Smooth muscle cell (in vitro differentiated cells): Measurements from ENCODE around the gene STK36. TPM values are rescaled to one million over a fixed set of nuclear protein-coding genes. Genes with fewer than 3 reads are reported as not detected.

ENCODE experiments used
- DNase-seq: peaks from one replicate; lab custom pipeline; 2025; ENCODE audit not compliant: unreplicated experiment; lab: John Stamatoyannopoulos, UW
- H2AFZ ChIP-seq: fragments of 200-600 bp; sonication (generic); 2 replicates; pipeline ENCODE4 v1.6.0; 2016; ENCODE audit warnings: antibody characterized with exemption, low read depth, mild to moderate bottlenecking
- H3F3A ChIP-seq: fragments of 200-600 bp; sonication (generic); 2 replicates; pipeline ENCODE4 v1.6.0; 2017; ENCODE audit warnings: antibody characterized with exemption, low read depth
- H3K27ac ChIP-seq: fragments of 200-600 bp; sonication (generic); 2 replicates; pipeline ENCODE4 v1.5.1; 2016; ENCODE audit warnings: low read depth, mild to moderate bottlenecking
- H3K27me3 ChIP-seq: fragments of 200-600 bp; sonication (generic); 2 replicates; pipeline ENCODE4 v1.6.1; 2016; ENCODE audit warnings: low read depth, mild to moderate bottlenecking
- H3K36me3 ChIP-seq: fragments of 200-600 bp; sonication (generic); 2 replicates; pipeline ENCODE4 v1.5.1; 2016; ENCODE audit warnings: low read depth
- H3K4me1 ChIP-seq: fragments of 200-600 bp; sonication (generic); 2 replicates; pipeline ENCODE4 v1.5.1; 2016; ENCODE audit warnings: low read depth
- H3K4me2 ChIP-seq: fragments of 200-600 bp; sonication (generic); 2 replicates; pipeline ENCODE4 v1.6.0; 2016; ENCODE audit warnings: mild to moderate bottlenecking
- H3K4me3 ChIP-seq: fragments of 200-600 bp; sonication (generic); 2 replicates; pipeline ENCODE4 v1.5.1; 2016; ENCODE audit warnings: mild to moderate bottlenecking
- H3K79me2 ChIP-seq: fragments of 200-600 bp; sonication (generic); 2 replicates; pipeline ENCODE4 v1.6.0; 2016; ENCODE audit warnings: low read depth, mild to moderate bottlenecking
- H3K9ac ChIP-seq: fragments of 200-600 bp; sonication (generic); 2 replicates; pipeline ENCODE4 v1.6.0; 2016; ENCODE audit warnings: low read depth
- H3K9me3 ChIP-seq: fragments of 200-600 bp; sonication (generic); replicated peaks from 2 replicates; pipeline ENCODE4 v1.5.1; 2016; ENCODE audit warnings: low read depth
- H4K20me1 ChIP-seq: fragments of 200-600 bp; sonication (generic); 2 replicates; pipeline ENCODE4 v1.6.0; 2016; ENCODE audit warnings: low read depth
- WGBS: methylation state at CpG from one replicate; pipeline ENCODE4 v1.1.7; 2016; ENCODE audit warnings: low lambda C conversion rate; 5-methylcytosine and 5-hydroxymethylcytosine counted together
- polyA plus RNA-seq: library from polyadenylated mRNA; unstranded; fragments of >200 nt; fragmentation: Nextera tagmentation; extraction: Ambion mirVana; gene quantifications from 2 replicates; pipeline ENCODE4 v1.2.1, GENCODE V29; 2016
- total RNA-seq: library from RNA; depleted of rRNA; stranded (reverse); fragments of >200 nt; gene quantifications from 2 replicates; pipeline ENCODE4 v1.2.3, GENCODE V29; 2014
- TF ChIP-seq, protein P1 (sequence below): fragments of 200-600 bp; sonication (generic); IDR thresholded peaks from 2 replicates; pipeline ENCODE4 v1.5.1; 2017; ENCODE audit warnings: borderline replicate concordance, mild to moderate bottlenecking, antibody characterized with exemption; ENCODE audit not compliant: insufficient read depth, poor library complexity, severe bottlenecking

The STK36 gene
- total and polyA plus RNA-seq, 2 experiments from 2014 or later: 18.8 to 22.7 TPM

DNA sequence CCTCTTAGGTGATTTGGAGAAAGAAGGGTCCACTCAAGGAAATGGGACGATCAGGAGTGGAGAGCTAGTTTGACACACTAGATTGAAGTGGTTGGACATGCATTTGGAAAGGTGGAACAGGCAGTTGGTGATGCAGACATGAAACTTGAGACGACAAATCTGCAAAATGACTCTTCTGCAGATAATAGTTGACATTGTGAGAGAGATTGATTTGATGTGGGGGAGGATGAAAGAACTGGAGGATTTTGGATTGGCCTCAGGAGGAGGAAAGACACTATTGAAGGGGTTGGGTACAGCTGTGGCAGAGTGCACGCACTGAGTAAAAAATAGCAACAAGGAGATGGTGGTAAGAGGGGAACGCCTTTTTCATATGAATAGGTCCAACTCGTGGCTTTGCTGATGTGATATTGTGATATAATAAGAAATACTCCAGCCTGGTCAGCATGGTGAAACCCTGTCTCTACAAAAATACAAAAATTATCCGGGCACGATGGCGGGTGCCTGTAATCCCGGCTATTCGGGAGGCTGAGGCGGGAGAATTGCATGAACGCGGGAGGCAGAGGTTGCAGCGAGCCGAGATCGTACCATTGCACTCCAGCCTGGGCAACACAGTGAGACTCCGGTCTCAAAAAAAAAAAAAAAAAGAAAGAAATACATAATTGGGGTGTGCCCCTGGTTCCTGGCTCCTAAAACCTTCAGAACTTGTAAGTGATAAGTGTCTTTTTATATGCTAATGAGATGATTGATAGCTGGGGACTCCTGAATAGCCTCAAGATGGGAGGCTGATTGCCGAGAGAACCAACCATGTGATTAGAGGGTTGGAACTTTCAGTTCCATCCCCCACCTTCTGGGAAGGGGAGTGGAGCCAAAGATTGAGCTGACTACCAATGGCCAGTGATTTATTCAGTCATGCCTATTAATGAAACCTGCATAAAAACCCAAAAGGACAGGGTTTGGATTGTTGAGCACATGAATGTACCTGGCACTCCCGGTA lies 48.5 kb downstream of the STK36 start:
- 97% methylated on average over 19 of the region's 19 CpGs for WGBS
- Histone ChIP-seq H3K4me1 (peaks cover 7% of the 10 kb centered on the region), H2AFZ (no peak overlapping the region), H3K27ac (no peak overlapping the region), H3K4me2 (no peak overlapping the region), H3K4me3 (no peak overlapping the region), H3K79me2 (peaks cover 72% of the 10 kb centered on the region), H3K36me3 (peaks cover 4% of the 10 kb centered on the region), H3K9me3 (no peaks in the 10 kb centered on the region), H3K27me3 (no peaks in the 10 kb centered on the region), H3K9ac (no peak overlapping the region), H4K20me1 (peaks cover 80% of the 10 kb centered on the region), H3F3A (peaks cover 6% of the 10 kb centered on the region)
- TF ChIP-seq, protein P1, sequence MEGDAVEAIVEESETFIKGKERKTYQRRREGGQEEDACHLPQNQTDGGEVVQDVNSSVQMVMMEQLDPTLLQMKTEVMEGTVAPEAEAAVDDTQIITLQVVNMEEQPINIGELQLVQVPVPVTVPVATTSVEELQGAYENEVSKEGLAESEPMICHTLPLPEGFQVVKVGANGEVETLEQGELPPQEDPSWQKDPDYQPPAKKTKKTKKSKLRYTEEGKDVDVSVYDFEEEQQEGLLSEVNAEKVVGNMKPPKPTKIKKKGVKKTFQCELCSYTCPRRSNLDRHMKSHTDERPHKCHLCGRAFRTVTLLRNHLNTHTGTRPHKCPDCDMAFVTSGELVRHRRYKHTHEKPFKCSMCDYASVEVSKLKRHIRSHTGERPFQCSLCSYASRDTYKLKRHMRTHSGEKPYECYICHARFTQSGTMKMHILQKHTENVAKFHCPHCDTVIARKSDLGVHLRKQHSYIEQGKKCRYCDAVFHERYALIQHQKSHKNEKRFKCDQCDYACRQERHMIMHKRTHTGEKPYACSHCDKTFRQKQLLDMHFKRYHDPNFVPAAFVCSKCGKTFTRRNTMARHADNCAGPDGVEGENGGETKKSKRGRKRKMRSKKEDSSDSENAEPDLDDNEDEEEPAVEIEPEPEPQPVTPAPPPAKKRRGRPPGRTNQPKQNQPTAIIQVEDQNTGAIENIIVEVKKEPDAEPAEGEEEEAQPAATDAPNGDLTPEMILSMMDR: no peak
- DNase-seq: no peak

DNA sequence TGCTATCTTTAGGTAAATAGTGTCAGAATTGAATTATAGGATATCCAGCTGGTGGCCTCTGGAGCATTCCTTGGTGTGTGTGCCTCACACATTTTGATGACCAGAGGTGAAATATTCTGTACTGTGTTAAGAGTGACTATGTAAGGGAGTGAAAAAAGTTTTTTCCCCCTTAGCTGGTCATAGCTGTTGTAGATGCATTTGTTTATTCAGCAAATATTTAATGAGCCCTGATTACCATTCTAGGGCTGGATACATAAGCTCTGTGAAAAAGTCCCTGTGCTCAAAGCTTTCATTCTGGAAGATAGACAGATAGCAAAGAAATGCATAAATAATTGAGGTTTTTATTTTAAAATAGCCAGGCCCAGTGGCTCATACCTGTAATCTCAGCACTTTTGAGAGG lies 49.6 kb downstream of the STK36 start:
- Histone ChIP-seq H3K27ac (no peak overlapping the region), H3K4me2 (no peak overlapping the region), H3K79me2 (peaks cover 74% of the 10 kb centered on the region), H3K4me3 (no peak overlapping the region), H3K9ac (no peak overlapping the region), H3K36me3 (no peaks in the 10 kb centered on the region), H3K4me1 (peaks cover 7% of the 10 kb centered on the region), H3K9me3 (peaks cover 9% of the 10 kb centered on the region), H2AFZ (no peak overlapping the region), H3K27me3 (no peaks in the 10 kb centered on the region), H4K20me1 (peaks cover 71% of the 10 kb centered on the region), H3F3A (peaks cover 6% of the 10 kb centered on the region)
- no peak for DNase-seq
- TF ChIP-seq, protein P1: no peak

DNA sequence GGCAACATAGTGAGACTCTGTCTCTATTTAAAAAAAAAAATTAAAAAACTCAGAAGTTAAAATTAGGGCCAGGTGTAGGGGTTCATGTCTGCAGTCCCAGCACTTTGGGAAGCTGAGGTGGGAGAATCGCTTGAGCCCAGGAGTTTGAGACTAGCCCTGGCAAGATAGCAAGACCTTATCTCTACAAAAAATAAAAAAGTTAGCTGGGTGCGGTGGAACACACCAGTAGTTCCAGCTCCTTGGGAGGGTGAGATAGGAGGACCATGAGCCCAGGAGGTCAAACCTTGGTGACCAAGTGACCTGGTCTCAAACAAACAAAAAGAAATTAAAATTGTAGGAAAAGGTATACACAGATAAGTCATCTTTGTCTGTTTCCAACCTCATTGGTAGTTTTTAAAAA lies 50.0 kb downstream of the STK36 start:
- Histone ChIP-seq H3K36me3 (no peaks in the 10 kb centered on the region), H4K20me1 (peaks cover 69% of the 10 kb centered on the region), H3K27ac (peak overlapping the region; percentile 3), H3K9ac (no peak overlapping the region), H3K9me3 (peaks cover 10% of the 10 kb centered on the region), H2AFZ (no peak overlapping the region), H3K27me3 (no peaks in the 10 kb centered on the region), H3K4me3 (no peak overlapping the region), H3K4me1 (peaks cover 7% of the 10 kb centered on the region), H3K79me2 (peaks cover 77% of the 10 kb centered on the region), H3K4me2 (peak overlapping the region; percentile 20), H3F3A (peaks cover 6% of the 10 kb centered on the region)
- 84% methylated on average over 2 of the region's 2 CpGs for WGBS
- no peak for DNase-seq
- TF ChIP-seq, protein P1: no peak

- H3K9ac ChIP-seq: no peak overlapping the region
- H3F3A ChIP-seq: peaks cover 6% of the 10 kb centered on the region
- peaks cover 7% of the 10 kb centered on the region for H3K4me1 ChIP-seq
- H3K27ac ChIP-seq: peak overlapping the region; percentile 3
- no peak overlapping the region for H2AFZ ChIP-seq
- DNase-seq: no peak
- H3K36me3 ChIP-seq: no peaks in the 10 kb centered on the region
- H3K27me3 ChIP-seq: no peaks in the 10 kb centered on the region
- H3K4me3 ChIP-seq: no peak overlapping the region
- peaks cover 10% of the 10 kb centered on the region for H3K9me3 ChIP-seq
- H3K79me2 ChIP-seq: peaks cover 81% of the 10 kb centered on the region
- H3K4me2 ChIP-seq: peak overlapping the region; percentile 20
- WGBS: 7% methylated on average over 1 of the region's 1 CpG
- TF ChIP-seq, protein P1: no peak
- peaks cover 64% of the 10 kb centered on the region for H4K20me1 ChIP-seq
These were observed 50.5 kb downstream of the STK36 start for GRCh38 chr2:218722419-218722818.
